H4 (cell line): ENCODE data around the gene ZNG1C. TPM values are rescaled to one million over a fixed set of nuclear protein-coding genes. Genes with fewer than 3 reads are reported as not detected.
"Not testable (repeated sequence)": the region's sequence is repeated elsewhere in the genome, so short reads cannot be mapped to it uniquely, and the experiment has no call there.

Experiments
- DNase-seq: peaks from one replicate; pipeline ENCODE4 v3.0.0-alpha.2; 2015; ENCODE audit warnings: low spot score
- total RNA-seq: library from RNA; depleted of rRNA; stranded (reverse); fragments of >200 nt; shearing (Covaris generic); gene quantifications from 2 replicates; pipeline ENCODE4 v1.2.3, GENCODE V29; 2014; rRNA removed

ZNG1C gene
- total RNA-seq = 25.6 and 32.4 TPM in 2 replicates

GRCh38 chr9:68241683-68242082 lies at the start of gene ZNG1C:
Gene ZNG1C, plus strand, starts transcription at chr9:68241983. Its CDS starts 49 bp downstream, at chr9:68242032.
- DNase-seq = not testable (repeated sequence)

- DNase-seq = not testable (repeated sequence)
Measured at GRCh38 chr9:68242437-68242836, 654 bp downstream of the ZNG1C start.

GRCh38 chr9:68281041-68281440 lies 39.3 kb downstream of the ZNG1C start:
- DNase-seq = not testable (repeated sequence)

- not testable (repeated sequence) for DNase-seq
Measured at GRCh38 chr9:68302567-68302966, 60.8 kb downstream of the ZNG1C start, which contains the start of gene FOXD4L3. Gene FOXD4L3, plus strand, starts transcription at chr9:68302867. Its CDS starts 85 bp downstream, at chr9:68302952.

GRCh38 chr9:68303771-68304170 lies 62.0 kb downstream of the ZNG1C start:
- DNase-seq = not testable (repeated sequence)

- not testable (repeated sequence) for DNase-seq
Measured at GRCh38 chr9:68304212-68304611, 62.4 kb downstream of the ZNG1C start.

- DNase-seq = not testable (repeated sequence)
Measured at GRCh38 chr9:68304777-68305176, 63.0 kb downstream of the ZNG1C start.

- DNase-seq = not testable (repeated sequence)
Measured at GRCh38 chr9:68305680-68306285, 64.0 kb downstream of the ZNG1C start.

- not testable (repeated sequence) for DNase-seq
Measured at GRCh38 chr9:68306391-68306964, 64.7 kb downstream of the ZNG1C start.

- not testable (repeated sequence) for DNase-seq
Measured at GRCh38 chr9:68307127-68307526, 65.3 kb downstream of the ZNG1C start.

GRCh38 chr9:68307654-68308053 lies 65.9 kb downstream of the ZNG1C start:
- DNase-seq = not testable (repeated sequence)

GRCh38 chr9:68311208-68311607 lies 69.4 kb downstream of the ZNG1C start:
- DNase-seq = not testable (repeated sequence)

GRCh38 chr9:68318209-68318608 lies 76.4 kb downstream of the ZNG1C start:
- not testable (repeated sequence) for DNase-seq

GRCh38 chr9:68323749-68324148 lies 82.0 kb downstream of the ZNG1C start:
- not testable (repeated sequence) for DNase-seq

- DNase-seq = not testable (repeated sequence)
Measured at GRCh38 chr9:68324518-68324917, 82.7 kb downstream of the ZNG1C start.

GRCh38 chr9:68329106-68329505 lies 87.3 kb downstream of the ZNG1C start:
- not testable (repeated sequence) for DNase-seq

- not testable (repeated sequence) for DNase-seq
Measured at GRCh38 chr9:68330531-68331173, 88.9 kb downstream of the ZNG1C start.

- not testable (repeated sequence) for DNase-seq
Measured at GRCh38 chr9:68332122-68332521, 90.3 kb downstream of the ZNG1C start.

- not testable (repeated sequence) for DNase-seq
Measured at GRCh38 chr9:68335935-68336334, 94.2 kb downstream of the ZNG1C start.

- DNase-seq = not testable (repeated sequence)
Measured at GRCh38 chr9:68336639-68337339, 95.0 kb downstream of the ZNG1C start.

- not testable (repeated sequence) for DNase-seq
Measured at GRCh38 chr9:68338000-68338399, 96.2 kb downstream of the ZNG1C start.
